HG02588 (cell line): ENCODE results near the gene TSPO.

Experiments
- ATAC-seq: cut with Tn5 transposase; IDR thresholded peaks from one replicate; pipeline ENCODE4 v1.9.1; 2021; ENCODE audit warnings: mild to moderate bottlenecking, moderate library complexity; ENCODE audit not compliant: unreplicated experiment

The TSPO gene

GRCh38 chr22:43157874-43158546 lies 6.7 kb downstream of the TSPO start:
- ATAC-seq = no peak

GRCh38 chr22:43158778-43159483 lies 7.6 kb downstream of the TSPO start:
- ATAC-seq = no peak

- ATAC-seq = no peak
These were observed 8.3 kb downstream of the TSPO start for GRCh38 chr22:43159484-43160178.

GRCh38 chr22:43160497-43161126 lies 9.3 kb downstream of the TSPO start:
- ATAC-seq = no peak

- ATAC-seq = no peak
These were observed 11.2 kb downstream of the TSPO start for GRCh38 chr22:43162412-43163150.

GRCh38 chr22:43163241-43163795 lies 12.0 kb downstream of the TSPO start:
- ATAC-seq = no peak

GRCh38 chr22:43164636-43165035 lies 13.3 kb downstream of the TSPO start:
- ATAC-seq = no peak

- ATAC-seq = no peak
These were observed 15.0 kb downstream of the TSPO start for GRCh38 chr22:43166132-43166930.

- ATAC-seq = no peak
These were observed 15.7 kb downstream of the TSPO start for GRCh38 chr22:43167001-43167589.

GRCh38 chr22:43168471-43169309 lies 17.3 kb downstream of the TSPO start:
- ATAC-seq = no peak

- ATAC-seq = no peak
These were observed 18.2 kb downstream of the TSPO start for GRCh38 chr22:43169310-43170130.

- ATAC-seq = no peak
These were observed 18.7 kb downstream of the TSPO start for GRCh38 chr22:43170131-43170480.

GRCh38 chr22:43171019-43171491 lies 19.7 kb downstream of the TSPO start:
- no peak for ATAC-seq

GRCh38 chr22:43171607-43172006 lies 20.2 kb downstream of the TSPO start:
- ATAC-seq = no peak

GRCh38 chr22:43172191-43172590 lies 20.8 kb downstream of the TSPO start:
- no peak for ATAC-seq

- ATAC-seq = no peak
These were observed 22.2 kb downstream of the TSPO start for GRCh38 chr22:43173566-43173965.

GRCh38 chr22:43173976-43174720 lies 22.8 kb downstream of the TSPO start:
- no peak for ATAC-seq
